ENCODE measurements around the gene PRIM2. TPM values are rescaled to one million over a fixed set of nuclear protein-coding genes. Genes with fewer than 3 reads are reported as not detected.

PRIM2 gene
- total and polyA plus RNA-seq, 9 of the 15 experiments (the other 6 are each of a cell fraction or from before 2014, with no cell fraction given) = 19.8 to 57.5 (median 33.4) TPM

- TF ChIP-seq ZBTB11 (CRISPR knock-in tag; IDR thresholded peaks at IDR 0.05) = peak in 2 of 3 experiments; percentile 39 to 80; a peak in 2 of 6 replicates
- TF ChIP-seq REST (IDR thresholded peaks at IDR 0.05; ENCODE audit: borderline replicate concordance) = peak; percentile 88
- TF ChIP-seq REST (CRISPR knock-in tag; IDR thresholded peaks at IDR 0.05; ENCODE audit: low read depth) = no peak
- no peak for TF ChIP-seq BHLHE40 (IDR thresholded peaks at IDR 0.05; ENCODE audit: low read length)
- no peak for TF ChIP-seq ZBTB5 (IDR thresholded peaks at IDR 0.05)
- peak; percentile 65; the same call in 1 of the 2 replicates for TF ChIP-seq ARID4B (CRISPR knock-in tag; IDR thresholded peaks at IDR 0.05)
- TF ChIP-seq MTA2 (IDR thresholded peaks at IDR 0.05; ENCODE audit: low read depth) = no peak
Observed at GRCh38 chr6:57316581-57317059, 810 bp upstream of the PRIM2 start (continued).
